ENCODE results near the gene MED29. TPM values are rescaled to one million over a fixed set of nuclear protein-coding genes. Genes with fewer than 3 reads are reported as not detected.
A peak's percentile ranks its signal among the peaks of the same experiment; 100 is the strongest.

Gene MED29
- total and polyA plus RNA-seq, 10 of the 15 experiments (the other 5 are each of a cell fraction or from before 2014, with no cell fraction given) = 3.2 to 36.6 (median 22.8) TPM

DNA sequence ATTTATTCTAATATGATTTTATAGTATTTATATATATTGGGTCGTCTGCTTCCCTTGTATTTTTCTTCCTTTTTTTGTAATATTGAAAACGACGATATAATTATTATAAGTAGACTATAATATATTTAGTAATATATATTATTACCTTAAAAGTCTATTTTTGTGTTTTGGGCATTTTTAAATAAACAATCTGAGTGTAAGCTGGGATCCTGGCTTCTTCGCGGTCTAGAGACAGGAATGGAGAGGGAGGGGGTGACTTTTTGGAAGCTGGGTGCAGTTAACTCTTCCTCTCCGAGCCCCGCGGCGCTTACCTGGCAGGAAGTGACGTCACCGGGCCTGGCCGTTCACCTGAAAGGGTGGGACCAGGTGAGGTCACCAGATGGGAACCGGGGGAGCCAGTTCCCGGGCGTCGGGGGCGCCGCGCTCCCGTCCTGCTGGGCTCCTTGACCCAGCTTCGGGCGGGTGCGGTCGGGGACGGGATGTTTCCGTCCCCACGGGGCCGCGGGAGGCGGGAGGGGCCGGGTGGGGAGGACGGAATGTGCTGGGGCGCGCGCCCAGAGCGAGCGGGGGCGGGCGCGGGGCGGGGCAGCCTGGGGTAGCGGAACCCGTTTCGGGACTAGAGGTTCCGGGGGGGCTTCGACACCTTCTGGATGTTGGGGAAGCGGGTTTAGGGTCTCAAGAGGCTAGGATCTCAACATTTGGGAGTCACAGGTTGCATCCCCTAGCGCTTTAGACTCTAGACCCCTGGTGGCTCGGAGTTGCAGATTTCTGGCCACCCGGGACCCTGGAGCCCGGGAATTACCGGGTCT is 18.2 kb downstream of the MED29 start:
- no peaks in the 10 kb centered on the region for H4K20me1 ChIP-seq (ENCODE audit: control insufficient read depth, insufficient read depth)
- H3K4me3 ChIP-seq = peak overlapping the region; percentile 67; the same call in 1 of the 2 replicates
- H3K79me2 ChIP-seq (ENCODE audit: control insufficient read depth, insufficient read depth, low read length) = peaks cover 68% of the 10 kb centered on the region
- peaks cover 2 to 6% of the 10 kb centered on the region in 2 experiments; a peak in 2 of 4 replicates for H3K36me3 ChIP-seq (ENCODE audit: control insufficient read depth in 2 of 2, insufficient read depth in 2 of 2, low read length in 1 of 2)
- ATAC-seq (peak; percentile 5), FAIRE-seq (no peak), DNase-seq (ENCODE audit: low read depth, low spot score) (no peak)
- H2AFZ ChIP-seq (ENCODE audit: control insufficient read depth, low read depth, low read length) = peak overlapping the region; percentile 38; the same call in 1 of the 2 replicates
- ChIA-PET POLR2A (interaction anchor here (2.4 to 3.9 kb wide), 2 partner anchors 12 to 18 kb away, joined by 9 to 39 read pairs; partner anchors contain the start of genes MED29 and PAF1), CTCF (interaction anchor here (1.1 to 1.2 kb wide), 2 partner anchors 8 to 11 kb away, joined by 4 read pairs; no protein-coding TSS in a partner anchor), SMC1A (ENCODE audit: uncharacterized antibody, unreplicated experiment) (interaction anchor here (3.0 kb wide), 1 partner anchor 11 kb away, joined by 18 read pairs; no protein-coding TSS in a partner anchor), RAD21 (ENCODE audit: unreplicated experiment) (interaction anchor here (0.6 to 4.5 kb wide), 2 partner anchors 12 to 460 kb away, joined by 5 to 37 read pairs; no protein-coding TSS in a partner anchor)
- no peaks in the 10 kb centered on the region for H3K27me3 ChIP-seq (replicated peaks in 1 of 2; ENCODE audit: control insufficient read depth in 2 of 2, insufficient read depth in 2 of 2, low read length in 1 of 2)
- under 1% methylated on average over 21 of the region's 52 CpGs for WGBS (ENCODE audit: insufficient coverage, insufficient replicate concordance, low lambda C conversion rate, missing lambda C conversion rate)
- intact Hi-C loops (cut with micrococcal nuclease; ENCODE audit: unreplicated experiment) = loop anchor here (5.0 to 10.0 kb wide), 4 partner anchors 125 to 435 kb away; partner anchors contain the start of genes EID2B, FBXO17 and FBXO27
- BruUV-seq (replicated peaks) = TSS peak; percentile 61
- H3K9me3 ChIP-seq (replicated peaks; ENCODE audit: control insufficient read depth, insufficient read depth, low read length) = no peaks in the 10 kb centered on the region
- peaks cover 29% of the 10 kb centered on the region for H3K4me1 ChIP-seq (ENCODE audit: control insufficient read depth, insufficient read depth, low read length)
- in situ Hi-C loops (cut with MboI) = loop anchor here (5.0 kb wide), 1 partner anchor 287 kb away; no protein-coding TSS in a partner anchor
- H3K9ac ChIP-seq (ENCODE audit: control insufficient read depth, insufficient read depth, low read length) = peak overlapping the region; percentile 80
- H3K27ac ChIP-seq (ENCODE audit: control insufficient read depth, insufficient read depth) = peak overlapping the region; percentile 100
- peak overlapping the region; percentile 83 for H3K4me2 ChIP-seq (ENCODE audit: control insufficient read depth, insufficient read depth)
- TF ChIP-seq BHLHE40 (IDR thresholded peaks at IDR 0.05; ENCODE audit: borderline replicate concordance in 1 of 2, low read depth in 2 of 2, low read length in 1 of 2) (peak in 1 of 2 experiments; percentile 55; a peak in 3 of 4 replicates), ATF7 (IDR thresholded peaks at IDR 0.05; ENCODE audit: low read depth) (peak; percentile 99), HDAC6 (IDR thresholded peaks at IDR 0.05; ENCODE audit: unreplicated experiment) (peak; percentile 55), MYB (IDR thresholded peaks at IDR 0.05; ENCODE audit: borderline replicate concordance, low read depth, low read length) (peak; percentile 55; the same call in 1 of the 2 replicates), IKZF1 (conservative IDR thresholded peaks at IDR 0.05) (peak; percentile 97; the same call in 1 of the 2 replicates), TCF3 (IDR thresholded peaks at IDR 0.05; ENCODE audit: borderline replicate concordance, insufficient read depth, low read depth, low read length) (0 out of 2 replicates have a peak, but pooled peaks have one; percentile 30), BACH1 (IDR thresholded peaks at IDR 0.05; ENCODE audit: borderline replicate concordance) (peak; percentile 97)
- TF ChIP-seq, protein P1, sequence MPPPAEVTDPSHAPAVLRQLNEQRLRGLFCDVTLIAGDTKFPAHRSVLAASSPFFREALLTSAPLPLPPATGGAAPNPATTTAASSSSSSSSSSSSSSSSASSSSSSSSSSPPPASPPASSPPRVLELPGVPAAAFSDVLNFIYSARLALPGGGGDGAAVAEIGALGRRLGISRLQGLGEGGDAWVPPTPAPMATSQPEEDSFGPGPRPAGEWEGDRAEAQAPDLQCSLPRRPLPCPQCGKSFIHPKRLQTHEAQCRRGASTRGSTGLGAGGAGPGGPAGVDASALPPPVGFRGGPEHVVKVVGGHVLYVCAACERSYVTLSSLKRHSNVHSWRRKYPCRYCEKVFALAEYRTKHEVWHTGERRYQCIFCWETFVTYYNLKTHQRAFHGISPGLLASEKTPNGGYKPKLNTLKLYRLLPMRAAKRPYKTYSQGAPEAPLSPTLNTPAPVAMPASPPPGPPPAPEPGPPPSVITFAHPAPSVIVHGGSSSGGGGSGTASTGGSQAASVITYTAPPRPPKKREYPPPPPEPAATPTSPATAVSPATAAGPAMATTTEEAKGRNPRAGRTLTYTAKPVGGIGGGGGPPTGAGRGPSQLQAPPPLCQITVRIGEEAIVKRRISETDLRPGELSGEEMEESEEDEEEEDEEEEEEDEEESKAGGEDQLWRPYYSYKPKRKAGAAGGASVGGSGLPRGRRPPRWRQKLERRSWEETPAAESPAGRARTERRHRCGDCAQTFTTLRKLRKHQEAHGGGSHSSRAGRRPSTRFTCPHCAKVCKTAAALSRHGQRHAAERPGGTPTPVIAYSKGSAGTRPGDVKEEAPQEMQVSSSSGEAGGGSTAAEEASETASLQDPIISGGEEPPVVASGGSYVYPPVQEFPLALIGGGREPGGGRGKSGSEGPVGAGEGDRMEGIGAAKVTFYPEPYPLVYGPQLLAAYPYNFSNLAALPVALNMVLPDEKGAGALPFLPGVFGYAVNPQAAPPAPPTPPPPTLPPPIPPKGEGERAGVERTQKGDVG (CRISPR knock-in tag; IDR thresholded peaks at IDR 0.05) = peak; percentile 86; the same call in 1 of the 2 replicates
- TF ChIP-seq, protein P2, sequence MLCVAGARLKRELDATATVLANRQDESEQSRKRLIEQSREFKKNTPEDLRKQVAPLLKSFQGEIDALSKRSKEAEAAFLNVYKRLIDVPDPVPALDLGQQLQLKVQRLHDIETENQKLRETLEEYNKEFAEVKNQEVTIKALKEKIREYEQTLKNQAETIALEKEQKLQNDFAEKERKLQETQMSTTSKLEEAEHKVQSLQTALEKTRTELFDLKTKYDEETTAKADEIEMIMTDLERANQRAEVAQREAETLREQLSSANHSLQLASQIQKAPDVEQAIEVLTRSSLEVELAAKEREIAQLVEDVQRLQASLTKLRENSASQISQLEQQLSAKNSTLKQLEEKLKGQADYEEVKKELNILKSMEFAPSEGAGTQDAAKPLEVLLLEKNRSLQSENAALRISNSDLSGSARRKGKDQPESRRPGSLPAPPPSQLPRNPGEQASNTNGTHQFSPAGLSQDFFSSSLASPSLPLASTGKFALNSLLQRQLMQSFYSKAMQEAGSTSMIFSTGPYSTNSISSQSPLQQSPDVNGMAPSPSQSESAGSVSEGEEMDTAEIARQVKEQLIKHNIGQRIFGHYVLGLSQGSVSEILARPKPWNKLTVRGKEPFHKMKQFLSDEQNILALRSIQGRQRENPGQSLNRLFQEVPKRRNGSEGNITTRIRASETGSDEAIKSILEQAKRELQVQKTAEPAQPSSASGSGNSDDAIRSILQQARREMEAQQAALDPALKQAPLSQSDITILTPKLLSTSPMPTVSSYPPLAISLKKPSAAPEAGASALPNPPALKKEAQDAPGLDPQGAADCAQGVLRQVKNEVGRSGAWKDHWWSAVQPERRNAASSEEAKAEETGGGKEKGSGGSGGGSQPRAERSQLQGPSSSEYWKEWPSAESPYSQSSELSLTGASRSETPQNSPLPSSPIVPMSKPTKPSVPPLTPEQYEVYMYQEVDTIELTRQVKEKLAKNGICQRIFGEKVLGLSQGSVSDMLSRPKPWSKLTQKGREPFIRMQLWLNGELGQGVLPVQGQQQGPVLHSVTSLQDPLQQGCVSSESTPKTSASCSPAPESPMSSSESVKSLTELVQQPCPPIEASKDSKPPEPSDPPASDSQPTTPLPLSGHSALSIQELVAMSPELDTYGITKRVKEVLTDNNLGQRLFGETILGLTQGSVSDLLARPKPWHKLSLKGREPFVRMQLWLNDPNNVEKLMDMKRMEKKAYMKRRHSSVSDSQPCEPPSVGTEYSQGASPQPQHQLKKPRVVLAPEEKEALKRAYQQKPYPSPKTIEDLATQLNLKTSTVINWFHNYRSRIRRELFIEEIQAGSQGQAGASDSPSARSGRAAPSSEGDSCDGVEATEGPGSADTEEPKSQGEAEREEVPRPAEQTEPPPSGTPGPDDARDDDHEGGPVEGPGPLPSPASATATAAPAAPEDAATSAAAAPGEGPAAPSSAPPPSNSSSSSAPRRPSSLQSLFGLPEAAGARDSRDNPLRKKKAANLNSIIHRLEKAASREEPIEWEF (IDR thresholded peaks at IDR 0.05; ENCODE audit: insufficient replicate concordance, low read depth, low read length) = peak; percentile 16

Measured in GM12878 (cell line).